Astrocyte (in vitro differentiated cells and primary cell): ENCODE data around the gene ARTN. TPM values are rescaled to one million over a fixed set of nuclear protein-coding genes. Genes with fewer than 3 reads are reported as not detected.

Experiments used
- DNase-seq: peaks from one replicate; pipeline ENCODE4 v3.0.0-alpha.2; 2010; ENCODE audit warnings: low read depth
- FAIRE-seq: peaks from 2 replicates; lab custom pipeline; 2011; peaks lifted over from hg19 to GRCh38; lab: Jason Lieb, UNC
- H2AFZ ChIP-seq: 2 replicates; pipeline ENCODE4 v1.6.0; 2012; ENCODE audit warnings: low read depth, low read length, inconsistent platforms
- H3K27ac ChIP-seq: 2 replicates; pipeline ENCODE4 v1.5.1; 2011; ENCODE audit warnings: low read depth, low read length, inconsistent platforms
- H3K27me3 ChIP-seq: 2 replicates; pipeline ENCODE4 v1.6.0; 2011; ENCODE audit warnings: low read length, inconsistent platforms; ENCODE audit not compliant: insufficient read depth
- H3K36me3 ChIP-seq: 2 replicates; pipeline ENCODE4 v1.5.1; 2011; ENCODE audit warnings: low read length, inconsistent platforms; ENCODE audit not compliant: insufficient read depth
- H3K4me1 ChIP-seq: 2 replicates; pipeline ENCODE4 v1.5.1; 2011; ENCODE audit warnings: low read length, inconsistent platforms; ENCODE audit not compliant: insufficient read depth
- H3K4me2 ChIP-seq: 2 replicates; pipeline ENCODE4 v1.6.0; 2012; ENCODE audit warnings: low read length, inconsistent platforms
- H3K4me3 ChIP-seq: 2 replicates; pipeline ENCODE4 v1.5.1; 2011; ENCODE audit warnings: low read depth, mild to moderate bottlenecking, low read length, inconsistent platforms; ENCODE audit not compliant: insufficient read depth
- H3K79me2 ChIP-seq: 2 replicates; pipeline ENCODE4 v1.6.0; 2012; ENCODE audit warnings: mild to moderate bottlenecking, low read length, inconsistent platforms; ENCODE audit not compliant: insufficient read depth
- H3K9ac ChIP-seq: 2 replicates; pipeline ENCODE4 v1.6.0; 2012; ENCODE audit warnings: mild to moderate bottlenecking, low read length, inconsistent platforms
- H3K9me3 ChIP-seq: 2 replicates; pipeline ENCODE4 v1.5.1; 2012; ENCODE audit warnings: low read depth, mild to moderate bottlenecking, low read length, inconsistent platforms; ENCODE audit not compliant: insufficient read depth
- H4K20me1 ChIP-seq: 2 replicates; pipeline ENCODE4 v1.6.0; 2012; ENCODE audit warnings: low read length, inconsistent platforms; ENCODE audit not compliant: insufficient read depth
- H3K27ac Mint-ChIP-seq: one replicate; pipeline ENCODE4 v1.8.0; 2021; ENCODE audit warnings: mild to moderate bottlenecking, mixed read lengths; ENCODE audit not compliant: unreplicated experiment
- H3K27me3 Mint-ChIP-seq: one replicate; pipeline ENCODE4 v1.8.0; 2021; ENCODE audit warnings: low read depth, mixed read lengths; ENCODE audit not compliant: unreplicated experiment
- H3K36me3 Mint-ChIP-seq: one replicate; pipeline ENCODE4 v1.8.0; 2021; ENCODE audit warnings: low read depth, mixed read lengths; ENCODE audit not compliant: unreplicated experiment
- H3K4me1 Mint-ChIP-seq: one replicate; pipeline ENCODE4 v1.8.0; 2021; ENCODE audit warnings: low read depth, mixed read lengths; ENCODE audit not compliant: unreplicated experiment
- H3K4me3 Mint-ChIP-seq: one replicate; pipeline ENCODE4 v1.8.0; 2021; ENCODE audit warnings: mild to moderate bottlenecking, moderate library complexity, mixed read lengths; ENCODE audit not compliant: unreplicated experiment
- H3K9me3 Mint-ChIP-seq: one replicate; pipeline ENCODE4 v1.8.0; 2021; ENCODE audit warnings: mild to moderate bottlenecking, mixed read lengths; ENCODE audit not compliant: unreplicated experiment
- EZH2 ChIP-seq: IDR thresholded peaks from 2 replicates; pipeline ENCODE4 v1.6.1; 2012; ENCODE audit warnings: mild to moderate bottlenecking, low read length, inconsistent platforms; ENCODE audit not compliant: insufficient read depth
- total RNA-seq: library from RNA; stranded (reverse); gene quantifications from 2 replicates; pipeline ENCODE4 v1.2.1, GENCODE V29; 2021
- TF ChIP-seq, protein P1 (sequence below): IDR thresholded peaks from 2 replicates; pipeline ENCODE4 v1.5.1; 2011; ENCODE audit warnings: low read depth, mild to moderate bottlenecking, inconsistent platforms, low read length, moderate library complexity; ENCODE audit not compliant: insufficient read depth

The ARTN gene
- total RNA-seq, 1 donor from 2014 or later: 1.5 TPM

DNA sequence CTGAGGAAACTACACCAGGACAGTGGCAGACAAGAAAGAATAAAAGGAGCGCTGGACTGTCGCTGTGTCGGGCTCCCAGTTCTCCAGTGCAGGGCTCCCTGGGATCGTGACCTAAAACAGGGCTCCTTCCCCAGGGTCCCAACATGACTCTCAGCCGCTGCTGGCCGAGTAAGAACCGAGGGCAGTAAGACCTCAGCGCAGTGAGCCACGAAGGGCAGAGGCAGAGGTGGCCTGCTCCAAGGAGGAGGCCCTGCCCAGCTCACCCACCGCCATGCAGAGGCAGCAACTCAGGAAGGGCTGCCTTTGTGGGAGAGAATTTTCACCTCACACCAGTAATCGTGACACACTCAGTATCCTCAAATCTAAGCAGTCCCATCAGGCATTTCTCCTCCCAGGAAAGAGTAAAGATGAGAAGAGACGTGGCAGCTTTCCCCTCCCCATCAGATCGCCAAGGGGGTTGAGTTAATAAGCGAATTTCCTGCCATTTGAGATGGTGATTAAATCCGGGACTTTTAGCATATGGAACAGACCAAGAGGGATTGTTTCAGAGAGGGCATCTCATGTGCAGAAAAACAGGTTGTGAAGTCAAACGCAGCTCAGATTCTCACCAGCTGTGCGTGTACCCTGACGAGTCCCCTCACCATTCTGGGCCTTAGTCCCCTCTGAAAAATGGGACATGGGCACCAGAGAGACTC lies 19.8 kb upstream of the ARTN start:
- Histone ChIP-seq H3K9ac (no peak overlapping the region), H3K36me3 (peaks cover 3% of the 10 kb centered on the region), H3K27me3 (no peaks in the 10 kb centered on the region), H3K4me3 (no peak overlapping the region), H2AFZ (no peak overlapping the region), H3K4me1 (peaks cover 12% of the 10 kb centered on the region), H3K4me2 (no peak overlapping the region), H3K79me2 (no peaks in the 10 kb centered on the region), H3K27ac (no peak overlapping the region), H4K20me1 (no peaks in the 10 kb centered on the region), H3K9me3 (no peaks in the 10 kb centered on the region)
- peaks cover 13% of the 10 kb centered on the region for H3K4me1 Mint-ChIP-seq
- TF ChIP-seq, protein P1, sequence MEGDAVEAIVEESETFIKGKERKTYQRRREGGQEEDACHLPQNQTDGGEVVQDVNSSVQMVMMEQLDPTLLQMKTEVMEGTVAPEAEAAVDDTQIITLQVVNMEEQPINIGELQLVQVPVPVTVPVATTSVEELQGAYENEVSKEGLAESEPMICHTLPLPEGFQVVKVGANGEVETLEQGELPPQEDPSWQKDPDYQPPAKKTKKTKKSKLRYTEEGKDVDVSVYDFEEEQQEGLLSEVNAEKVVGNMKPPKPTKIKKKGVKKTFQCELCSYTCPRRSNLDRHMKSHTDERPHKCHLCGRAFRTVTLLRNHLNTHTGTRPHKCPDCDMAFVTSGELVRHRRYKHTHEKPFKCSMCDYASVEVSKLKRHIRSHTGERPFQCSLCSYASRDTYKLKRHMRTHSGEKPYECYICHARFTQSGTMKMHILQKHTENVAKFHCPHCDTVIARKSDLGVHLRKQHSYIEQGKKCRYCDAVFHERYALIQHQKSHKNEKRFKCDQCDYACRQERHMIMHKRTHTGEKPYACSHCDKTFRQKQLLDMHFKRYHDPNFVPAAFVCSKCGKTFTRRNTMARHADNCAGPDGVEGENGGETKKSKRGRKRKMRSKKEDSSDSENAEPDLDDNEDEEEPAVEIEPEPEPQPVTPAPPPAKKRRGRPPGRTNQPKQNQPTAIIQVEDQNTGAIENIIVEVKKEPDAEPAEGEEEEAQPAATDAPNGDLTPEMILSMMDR: no peak
- no peak for TF ChIP-seq EZH2
- H3K4me3 Mint-ChIP-seq: no peak overlapping the region
- H3K27ac Mint-ChIP-seq: peak overlapping the region; percentile 26
- H3K9me3 Mint-ChIP-seq: no peaks in the 10 kb centered on the region
- peaks cover 2% of the 10 kb centered on the region for H3K36me3 Mint-ChIP-seq
- DNase-seq (no peak), FAIRE-seq (no peak)
- H3K27me3 Mint-ChIP-seq: peaks cover 10% of the 10 kb centered on the region

DNA sequence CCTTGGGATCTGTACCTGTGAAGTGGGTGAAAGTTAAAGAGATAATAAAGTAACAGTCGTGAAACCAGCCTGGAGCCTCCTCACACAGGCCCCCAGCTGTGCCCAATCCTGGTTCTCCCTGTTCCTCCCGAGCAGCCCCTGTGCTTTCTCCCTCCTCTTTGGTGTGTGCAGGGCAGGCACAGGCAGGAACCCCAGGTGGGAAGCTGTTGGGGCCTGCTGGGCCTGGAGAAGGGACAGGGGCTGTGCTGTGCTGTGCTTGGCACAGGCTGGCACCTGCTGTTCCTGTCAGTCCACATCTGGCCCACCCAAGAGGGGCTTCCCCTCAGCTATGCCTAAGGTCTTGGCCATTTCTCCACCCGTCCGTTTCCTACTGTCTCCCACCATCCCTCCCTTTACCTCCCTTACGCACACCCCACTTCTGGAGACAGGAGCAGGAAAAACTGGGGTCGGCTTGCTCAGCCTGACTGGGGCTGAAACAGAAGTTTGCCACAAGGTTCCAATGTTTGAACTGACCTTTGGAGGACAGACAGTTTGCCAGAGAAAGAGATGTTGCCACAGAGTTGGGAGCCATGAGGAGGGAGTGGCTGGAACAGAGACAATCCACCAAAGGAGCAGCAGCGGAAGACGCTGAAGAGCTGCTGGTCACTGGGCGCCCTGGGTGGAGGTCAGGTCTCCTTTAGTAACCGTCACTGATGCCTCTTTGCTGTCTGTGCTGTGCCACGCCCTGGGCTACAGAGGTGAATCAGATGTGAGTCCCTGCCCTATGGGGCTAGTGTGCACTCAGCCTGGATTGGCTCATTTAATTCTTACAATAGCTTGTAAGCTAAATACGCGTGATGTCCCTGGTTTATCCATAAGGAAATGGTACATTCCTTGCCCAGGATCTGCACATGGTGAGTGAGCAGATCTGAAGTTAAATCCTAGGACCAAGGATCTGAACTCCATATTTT lies 18.8 kb upstream of the ARTN start:
- H2AFZ ChIP-seq: no peak overlapping the region
- no peaks in the 10 kb centered on the region for H3K9me3 ChIP-seq
- peaks cover 3% of the 10 kb centered on the region for H3K36me3 ChIP-seq
- Mint-ChIP-seq H3K36me3 (no peaks in the 10 kb centered on the region), H3K4me1 (peaks cover 17% of the 10 kb centered on the region), H3K27me3 (peaks cover 5% of the 10 kb centered on the region), H3K4me3 (no peak overlapping the region), H3K9me3 (no peaks in the 10 kb centered on the region), H3K27ac (no peak overlapping the region)
- DNase-seq (no peak), FAIRE-seq (no peak)
- no peaks in the 10 kb centered on the region for H4K20me1 ChIP-seq
- H3K9ac ChIP-seq: no peak overlapping the region
- TF ChIP-seq, protein P1: no peak
- no peak for TF ChIP-seq EZH2
- no peak overlapping the region for H3K27ac ChIP-seq
- H3K27me3 ChIP-seq: no peaks in the 10 kb centered on the region
- H3K79me2 ChIP-seq: no peaks in the 10 kb centered on the region
- peaks cover 12% of the 10 kb centered on the region for H3K4me1 ChIP-seq
- no peak overlapping the region for H3K4me2 ChIP-seq
- H3K4me3 ChIP-seq: no peak overlapping the region
